HEK293 (cell line): ENCODE measurements around the gene FCER2.

Experiments
- CTCF ChIA-PET: fragments of 350-600 bp; formaldehyde crosslinking; extraction: SDS; loops from one replicate; lab custom pipeline; 2021; ENCODE audit warnings: antibody characterized with exemption; lab: Yijun Ruan, JAX
- POLR2A ChIA-PET: fragments of 300-600 bp; formaldehyde crosslinking; extraction: SDS; loops from one replicate; lab custom pipeline; 2020; ENCODE audit warnings: antibody characterized with exemption, inconsistent platforms; lab: Yijun Ruan, JAX
- H3K27ac ChIP-seq: fragments of 200-500 bp; sonication (Bioruptor generic); 2 replicates; pipeline ENCODE4 v1.5.1; 2014; ENCODE audit warnings: low read depth, low read length, control low read depth, inconsistent platforms; ENCODE audit errors: extremely low read depth
- H3K36me3 ChIP-seq, 2 experiments: fragments of 200-500 bp in 1 of 2; sonication (Bioruptor generic) in 1 of 2; 1 replicate in 1 of 2; 2 replicates in 1 of 2; pipeline ENCODE4 v1.5.1; 2014 to 2017; ENCODE audit warnings: inconsistent platforms in 2 of 2, low read length in 2 of 2; ENCODE audit not compliant: control insufficient read depth in 2 of 2, insufficient read depth in 1 of 2
- H3K4me1 ChIP-seq: fragments of 200-500 bp; sonication (Bioruptor generic); 2 replicates; pipeline ENCODE4 v1.5.1; 2014; ENCODE audit warnings: mild to moderate bottlenecking, low read length, inconsistent platforms; ENCODE audit not compliant: control insufficient read depth, insufficient read depth
- H3K4me3 ChIP-seq: 2 replicates; pipeline ENCODE4 v1.5.1; 2011; ENCODE audit warnings: low read depth, mild to moderate bottlenecking, control low read depth, low read length, moderate library complexity
- H3K9me3 ChIP-seq: fragments of 200-500 bp; sonication (Bioruptor generic); 2 replicates; pipeline ENCODE4 v1.5.1; 2014; ENCODE audit warnings: low read depth, low read length, inconsistent platforms; ENCODE audit not compliant: control insufficient read depth, insufficient read depth
- KLF16 ChIP-seq: fragments of 450-650 bp; formaldehyde crosslinking; IDR thresholded peaks from 2 replicates; pipeline ENCODE4 v1.5.1; 2017; ENCODE audit warnings: missing biosample characterization, missing genetic modification characterization
- REPIN1 ChIP-seq: fragments of 450-650 bp; formaldehyde crosslinking; IDR thresholded peaks from 2 replicates; pipeline ENCODE4 v1.5.1; 2017; ENCODE audit warnings: missing biosample characterization, missing genetic modification characterization, low read depth
- SCRT2 ChIP-seq: fragments of 450-650 bp; formaldehyde crosslinking; IDR thresholded peaks from 2 replicates; pipeline ENCODE4 v1.5.1; 2016; ENCODE audit warnings: missing biosample characterization, missing genetic modification characterization
- YY2 ChIP-seq: fragments of 450-650 bp; formaldehyde crosslinking; IDR thresholded peaks from 2 replicates; pipeline ENCODE4 v1.5.1; 2016; ENCODE audit warnings: missing biosample characterization, missing genetic modification characterization
- ZBTB21 ChIP-seq: fragments of 450-650 bp; formaldehyde crosslinking; IDR thresholded peaks from 2 replicates; pipeline ENCODE4 v1.5.1; 2017; ENCODE audit warnings: missing biosample characterization, missing genetic modification characterization
- ZFHX2 ChIP-seq: fragments of 450-650 bp; formaldehyde crosslinking; conservative IDR thresholded peaks from 2 replicates; pipeline ENCODE4 v1.5.1; 2016; ENCODE audit warnings: missing biosample characterization, missing genetic modification characterization
- ZFP41 ChIP-seq: fragments of 450-650 bp; formaldehyde crosslinking; IDR thresholded peaks from 2 replicates; pipeline ENCODE4 v1.5.1; 2016; ENCODE audit warnings: missing biosample characterization, missing genetic modification characterization, borderline replicate concordance
- ZNF184 ChIP-seq: fragments of 450-650 bp; IDR thresholded peaks from 2 replicates; pipeline ENCODE4 v1.5.1; 2018; ENCODE audit warnings: missing biosample characterization, mild to moderate bottlenecking, missing genetic modification characterization
- ZNF24 ChIP-seq: fragments of 450-650 bp; formaldehyde crosslinking; IDR thresholded peaks from 2 replicates; pipeline ENCODE4 v1.5.1; 2016; ENCODE audit warnings: missing biosample characterization, missing genetic modification characterization
- ZNF335 ChIP-seq: fragments of 450-650 bp; formaldehyde crosslinking; conservative IDR thresholded peaks from 2 replicates; pipeline ENCODE4 v1.5.1; 2016; ENCODE audit warnings: missing biosample characterization, missing genetic modification characterization
- ZNF341 ChIP-seq: fragments of 450-650 bp; formaldehyde crosslinking; IDR thresholded peaks from 2 replicates; pipeline ENCODE4; 2016; ENCODE audit warnings: low read depth, missing biosample characterization, missing genetic modification characterization
- ZNF529 ChIP-seq: fragments of 450-650 bp; formaldehyde crosslinking; IDR thresholded peaks from 2 replicates; pipeline ENCODE4 v1.5.1; 2017; ENCODE audit warnings: missing genetic modification characterization, missing biosample characterization; ENCODE audit not compliant: insufficient replicate concordance
- ZNF560 ChIP-seq: fragments of 450-650 bp; formaldehyde crosslinking; IDR thresholded peaks from 2 replicates; pipeline ENCODE4 v1.5.1; 2017; ENCODE audit warnings: missing biosample characterization, missing genetic modification characterization, borderline replicate concordance
- ZNF626 ChIP-seq: fragments of 450-650 bp; sonication (Bioruptor Pico); formaldehyde crosslinking; IDR thresholded peaks from 2 replicates; pipeline ENCODE4 v1.5.1; 2018; ENCODE audit warnings: missing biosample characterization, missing genetic modification characterization, inconsistent platforms
- ZNF785 ChIP-seq: fragments of 450-650 bp; formaldehyde crosslinking; IDR thresholded peaks from 2 replicates; pipeline ENCODE4 v1.5.1; 2016; ENCODE audit warnings: missing biosample characterization, missing genetic modification characterization
- TF ChIP-seq, protein P1 (sequence below): fragments of 450-650 bp; formaldehyde crosslinking; IDR thresholded peaks from 2 replicates; pipeline ENCODE4 v1.5.1; 2016; ENCODE audit warnings: missing biosample characterization, missing genetic modification characterization
- TF ChIP-seq, protein P2 (sequence below): fragments of 450-650 bp; formaldehyde crosslinking; IDR thresholded peaks from 2 replicates; pipeline ENCODE4 v1.5.1; 2017; ENCODE audit warnings: missing biosample characterization, missing genetic modification characterization
- TF ChIP-seq, protein P3 (sequence below): fragments of 450-650 bp; formaldehyde crosslinking; IDR thresholded peaks from 2 replicates; pipeline ENCODE4 v1.5.1; 2017; ENCODE audit warnings: missing biosample characterization, missing genetic modification characterization
- TF ChIP-seq, protein P4 (sequence below): fragments of 450-650 bp; formaldehyde crosslinking; IDR thresholded peaks from 2 replicates; pipeline ENCODE4 v1.5.1; 2016; ENCODE audit warnings: missing biosample characterization, missing genetic modification characterization, low read depth
- TF ChIP-seq, protein P5 (sequence below): fragments of 450-650 bp; formaldehyde crosslinking; IDR thresholded peaks from 2 replicates; pipeline ENCODE4 v1.5.1; 2016; ENCODE audit warnings: missing biosample characterization, missing genetic modification characterization

Gene FCER2

DNA sequence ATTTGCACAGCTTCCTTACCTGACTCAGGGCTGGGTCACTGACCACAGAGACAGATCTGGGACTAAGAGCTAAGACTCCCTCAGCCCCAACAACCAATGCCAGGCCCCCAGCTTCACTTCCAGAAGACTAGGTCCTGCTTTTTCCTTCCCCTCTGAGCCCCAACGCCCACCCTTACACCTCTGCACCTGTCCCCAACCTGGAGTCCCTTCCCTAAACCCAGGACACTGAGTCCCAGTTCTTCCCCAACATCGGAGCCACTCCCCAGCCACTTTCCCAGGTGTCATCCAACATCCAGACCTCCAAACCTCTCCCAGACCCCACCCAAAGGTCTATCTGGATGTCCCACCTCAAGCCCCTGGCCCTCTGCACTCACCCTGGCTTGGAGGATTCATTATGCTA, 2.9 kb downstream of the FCER2 start:
- Histone ChIP-seq H3K4me3 (no peak overlapping the region), H3K9me3 (no peaks in the 10 kb centered on the region), H3K36me3 (no peaks in the 10 kb centered on the region), H3K27ac (no peak overlapping the region), H3K4me1 (no peaks in the 10 kb centered on the region)
- TF ChIP-seq, protein P1, sequence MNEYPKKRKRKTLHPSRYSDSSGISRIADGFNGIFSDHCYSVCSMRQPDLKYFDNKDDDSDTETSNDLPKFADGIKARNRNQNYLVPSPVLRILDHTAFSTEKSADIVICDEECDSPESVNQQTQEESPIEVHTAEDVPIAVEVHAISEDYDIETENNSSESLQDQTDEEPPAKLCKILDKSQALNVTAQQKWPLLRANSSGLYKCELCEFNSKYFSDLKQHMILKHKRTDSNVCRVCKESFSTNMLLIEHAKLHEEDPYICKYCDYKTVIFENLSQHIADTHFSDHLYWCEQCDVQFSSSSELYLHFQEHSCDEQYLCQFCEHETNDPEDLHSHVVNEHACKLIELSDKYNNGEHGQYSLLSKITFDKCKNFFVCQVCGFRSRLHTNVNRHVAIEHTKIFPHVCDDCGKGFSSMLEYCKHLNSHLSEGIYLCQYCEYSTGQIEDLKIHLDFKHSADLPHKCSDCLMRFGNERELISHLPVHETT (tag by site-specific recombination), result no peak
- TF ChIP-seq ZNF335 (tag by site-specific recombination) (no peak), ZNF785 (tag by site-specific recombination) (no peak), KLF16 (tag by site-specific recombination) (no peak), ZNF626 (no peak), ZNF560 (tag by site-specific recombination) (no peak), ZNF529 (tag by site-specific recombination) (no peak), ZNF341 (tag by site-specific recombination) (no peak), REPIN1 (tag by site-specific recombination) (no peak), ZFP41 (no peak), ZNF184 (tag by site-specific recombination) (no peak), ZBTB21 (tag by site-specific recombination) (no peak), YY2 (tag by site-specific recombination) (no peak), ZFHX2 (no peak), ZNF24 (tag by site-specific recombination) (no peak), SCRT2 (tag by site-specific recombination) (no peak)
- TF ChIP-seq, protein P2, sequence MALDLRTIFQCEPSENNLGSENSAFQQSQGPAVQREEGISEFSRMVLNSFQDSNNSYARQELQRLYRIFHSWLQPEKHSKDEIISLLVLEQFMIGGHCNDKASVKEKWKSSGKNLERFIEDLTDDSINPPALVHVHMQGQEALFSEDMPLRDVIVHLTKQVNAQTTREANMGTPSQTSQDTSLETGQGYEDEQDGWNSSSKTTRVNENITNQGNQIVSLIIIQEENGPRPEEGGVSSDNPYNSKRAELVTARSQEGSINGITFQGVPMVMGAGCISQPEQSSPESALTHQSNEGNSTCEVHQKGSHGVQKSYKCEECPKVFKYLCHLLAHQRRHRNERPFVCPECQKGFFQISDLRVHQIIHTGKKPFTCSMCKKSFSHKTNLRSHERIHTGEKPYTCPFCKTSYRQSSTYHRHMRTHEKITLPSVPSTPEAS (tag by site-specific recombination), result no peak
- TF ChIP-seq, protein P3, sequence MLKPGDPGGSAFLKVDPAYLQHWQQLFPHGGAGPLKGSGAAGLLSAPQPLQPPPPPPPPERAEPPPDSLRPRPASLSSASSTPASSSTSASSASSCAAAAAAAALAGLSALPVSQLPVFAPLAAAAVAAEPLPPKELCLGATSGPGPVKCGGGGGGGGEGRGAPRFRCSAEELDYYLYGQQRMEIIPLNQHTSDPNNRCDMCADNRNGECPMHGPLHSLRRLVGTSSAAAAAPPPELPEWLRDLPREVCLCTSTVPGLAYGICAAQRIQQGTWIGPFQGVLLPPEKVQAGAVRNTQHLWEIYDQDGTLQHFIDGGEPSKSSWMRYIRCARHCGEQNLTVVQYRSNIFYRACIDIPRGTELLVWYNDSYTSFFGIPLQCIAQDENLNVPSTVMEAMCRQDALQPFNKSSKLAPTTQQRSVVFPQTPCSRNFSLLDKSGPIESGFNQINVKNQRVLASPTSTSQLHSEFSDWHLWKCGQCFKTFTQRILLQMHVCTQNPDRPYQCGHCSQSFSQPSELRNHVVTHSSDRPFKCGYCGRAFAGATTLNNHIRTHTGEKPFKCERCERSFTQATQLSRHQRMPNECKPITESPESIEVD, result no peak
- TF ChIP-seq, protein P4, sequence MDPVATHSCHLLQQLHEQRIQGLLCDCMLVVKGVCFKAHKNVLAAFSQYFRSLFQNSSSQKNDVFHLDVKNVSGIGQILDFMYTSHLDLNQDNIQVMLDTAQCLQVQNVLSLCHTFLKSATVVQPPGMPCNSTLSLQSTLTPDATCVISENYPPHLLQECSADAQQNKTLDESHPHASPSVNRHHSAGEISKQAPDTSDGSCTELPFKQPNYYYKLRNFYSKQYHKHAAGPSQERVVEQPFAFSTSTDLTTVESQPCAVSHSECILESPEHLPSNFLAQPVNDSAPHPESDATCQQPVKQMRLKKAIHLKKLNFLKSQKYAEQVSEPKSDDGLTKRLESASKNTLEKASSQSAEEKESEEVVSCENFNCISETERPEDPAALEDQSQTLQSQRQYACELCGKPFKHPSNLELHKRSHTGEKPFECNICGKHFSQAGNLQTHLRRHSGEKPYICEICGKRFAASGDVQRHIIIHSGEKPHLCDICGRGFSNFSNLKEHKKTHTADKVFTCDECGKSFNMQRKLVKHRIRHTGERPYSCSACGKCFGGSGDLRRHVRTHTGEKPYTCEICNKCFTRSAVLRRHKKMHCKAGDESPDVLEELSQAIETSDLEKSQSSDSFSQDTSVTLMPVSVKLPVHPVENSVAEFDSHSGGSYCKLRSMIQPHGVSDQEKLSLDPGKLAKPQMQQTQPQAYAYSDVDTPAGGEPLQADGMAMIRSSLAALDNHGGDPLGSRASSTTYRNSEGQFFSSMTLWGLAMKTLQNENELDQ (tag by site-specific recombination), result no peak
- TF ChIP-seq, protein P5, sequence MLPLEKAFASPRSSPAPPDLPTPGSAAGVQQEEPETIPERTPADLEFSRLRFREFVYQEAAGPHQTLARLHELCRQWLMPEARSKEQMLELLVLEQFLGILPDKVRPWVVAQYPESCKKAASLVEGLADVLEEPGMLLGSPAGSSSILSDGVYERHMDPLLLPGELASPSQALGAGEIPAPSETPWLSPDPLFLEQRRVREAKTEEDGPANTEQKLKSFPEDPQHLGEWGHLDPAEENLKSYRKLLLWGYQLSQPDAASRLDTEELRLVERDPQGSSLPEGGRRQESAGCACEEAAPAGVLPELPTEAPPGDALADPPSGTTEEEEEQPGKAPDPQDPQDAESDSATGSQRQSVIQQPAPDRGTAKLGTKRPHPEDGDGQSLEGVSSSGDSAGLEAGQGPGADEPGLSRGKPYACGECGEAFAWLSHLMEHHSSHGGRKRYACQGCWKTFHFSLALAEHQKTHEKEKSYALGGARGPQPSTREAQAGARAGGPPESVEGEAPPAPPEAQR (tag by site-specific recombination), result no peak
- ChIA-PET POLR2A (interaction anchor here (0.6 to 1.8 kb wide), 3 partner anchors 13 to 1359 kb away, joined by 3 to 6 read pairs (median 3); no protein-coding TSS in a partner anchor), CTCF (interaction anchor here (0.5 to 2.2 kb wide), 3 partner anchors 18 to 245 kb away, joined by 4 to 8 read pairs (median 5); partner anchors contain the start of gene TRAPPC5)
